ENCODE measurements around the gene ST8SIA6.

DNA sequence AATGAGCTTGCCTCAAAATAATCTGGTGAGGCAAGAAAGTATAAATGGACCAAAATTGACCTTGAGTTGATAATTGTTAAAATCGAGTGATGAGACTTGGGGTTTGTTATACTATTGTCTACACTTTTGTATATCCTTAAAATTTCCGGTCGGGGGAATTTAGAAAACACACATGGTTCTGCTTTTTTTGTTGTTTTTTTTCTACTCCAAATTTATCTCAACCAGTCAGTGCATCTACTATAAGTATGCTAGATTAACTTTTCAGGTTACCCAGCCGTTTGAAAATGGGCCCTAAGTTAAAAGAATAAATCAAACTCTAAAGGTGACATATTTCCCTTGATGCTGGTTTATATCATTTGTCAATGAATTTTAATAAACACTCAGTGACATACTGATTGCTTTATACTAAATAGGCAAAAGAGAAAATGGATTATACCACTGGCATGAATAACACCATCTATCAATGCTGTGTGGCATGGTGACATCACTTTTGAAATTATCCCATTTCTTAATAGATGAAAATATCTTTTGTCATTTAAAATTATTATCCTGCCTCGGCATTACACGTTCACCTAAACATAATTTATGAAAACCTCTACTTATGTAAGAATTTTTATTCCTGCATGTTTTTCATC, 40.3 kb upstream of the ST8SIA6 start:
- TF ChIP-seq TAF1 (IDR thresholded peaks at IDR 0.05; ENCODE audit: borderline replicate concordance, low read depth, low read length): no peak
- TF ChIP-seq POLR2A (IDR thresholded peaks at IDR 0.05; ENCODE audit: low read depth, low read length): no peak
- no peak for TF ChIP-seq POLR2AphosphoS5 (IDR thresholded peaks at IDR 0.05; ENCODE audit: low read depth, low read length)
